ENCODE measurements around the gene NDC80.
"Not testable (repeated sequence)": the region's sequence is repeated elsewhere in the genome, so short reads cannot be mapped to it uniquely, and the experiment has no call there.

NDC80 gene

DNA sequence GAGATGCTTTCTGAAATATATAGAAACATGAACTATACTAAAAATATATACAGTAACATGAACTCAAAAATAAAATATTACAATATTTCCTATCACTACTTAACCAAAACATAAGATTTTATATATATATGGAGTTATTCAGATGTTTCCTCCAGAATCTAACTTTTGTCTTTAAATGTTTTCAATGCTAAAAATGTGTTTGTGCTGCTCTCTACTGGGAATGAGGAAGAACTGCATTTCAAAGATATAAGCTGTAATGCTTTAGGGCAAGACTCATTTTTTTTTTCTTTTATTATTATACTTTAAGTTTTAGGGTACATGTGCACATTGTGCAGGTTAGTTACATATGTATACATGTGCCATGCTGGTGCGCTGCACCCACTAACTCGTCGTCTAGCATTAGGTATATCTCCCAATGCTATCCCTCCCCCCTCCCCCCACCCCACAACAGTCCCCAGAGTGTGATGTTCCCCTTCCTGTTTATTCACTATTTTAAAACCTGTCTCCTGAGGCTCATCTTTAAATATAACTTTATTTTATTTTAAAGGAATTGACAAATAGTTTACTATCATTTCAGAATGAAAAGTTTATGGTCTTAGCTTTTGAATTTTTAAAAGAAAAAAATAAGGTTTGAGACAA lies 29.3 kb upstream of the NDC80 start:
- not testable (repeated sequence) for DNase-seq; H3K4me1 Mint-ChIP-seq (ENCODE audit: low read depth); H3K27ac Mint-ChIP-seq; H3K4me3 Mint-ChIP-seq; H3K9me3 Mint-ChIP-seq; H3K27me3 Mint-ChIP-seq
- peaks cover 50% of the 10 kb centered on the region for H3K36me3 Mint-ChIP-seq (ENCODE audit: low read depth)

DNA sequence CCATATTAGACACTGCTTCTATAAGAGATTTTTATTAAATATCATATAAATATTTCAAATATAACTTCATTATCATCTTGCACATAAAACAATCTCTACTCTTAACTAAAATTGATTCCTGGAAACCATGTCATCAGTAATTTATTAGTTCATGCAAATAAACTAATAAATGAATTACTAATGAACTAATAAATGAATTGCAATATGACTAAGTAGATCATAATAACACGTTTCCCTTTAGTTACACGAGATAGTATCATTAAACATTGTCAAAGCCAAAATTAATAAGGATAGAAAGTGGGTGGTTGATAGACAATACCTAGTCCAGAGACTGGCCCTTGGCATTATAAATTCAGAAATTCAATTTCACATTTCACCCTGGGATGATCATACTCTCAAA lies 26.2 kb upstream of the NDC80 start:
- Mint-ChIP-seq H3K4me1 (ENCODE audit: low read depth) (peaks cover 10% of the 10 kb centered on the region), H3K9me3 (no peaks in the 10 kb centered on the region), H3K27me3 (no peaks in the 10 kb centered on the region), H3K36me3 (ENCODE audit: low read depth) (peaks cover 44% of the 10 kb centered on the region), H3K4me3 (no peak overlapping the region), H3K27ac (no peak overlapping the region)
- DNase-seq, result no peak

DNA sequence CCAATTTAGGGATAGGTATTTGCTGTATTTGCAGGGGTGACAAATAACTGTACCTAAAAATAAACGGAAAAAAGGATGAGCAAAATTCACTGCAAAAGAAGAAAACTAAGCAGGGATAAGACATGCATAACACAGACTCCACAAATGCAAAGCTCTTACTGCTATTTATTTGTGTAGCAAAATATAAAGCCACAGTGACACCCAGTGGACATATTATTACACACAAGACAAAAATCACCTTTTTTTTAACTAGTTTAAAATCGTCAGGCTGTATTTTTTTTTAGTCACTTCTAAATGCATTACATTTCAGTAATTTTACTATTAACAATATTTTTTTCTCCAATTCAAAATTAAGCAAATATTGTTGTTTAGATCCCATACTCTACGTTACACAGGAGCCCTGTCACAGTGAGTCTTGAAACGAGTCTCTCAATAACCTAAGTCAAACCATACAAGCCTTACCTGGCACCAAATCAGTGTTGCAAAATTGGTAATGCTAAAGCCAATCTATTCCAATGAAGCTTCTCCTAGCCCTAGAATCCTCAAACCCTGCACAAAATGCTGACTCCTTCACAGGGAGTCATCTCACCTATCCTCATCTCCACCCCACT lies 23.8 kb upstream of the NDC80 start:
- Mint-ChIP-seq H3K4me1 (ENCODE audit: low read depth) (peaks cover 10% of the 10 kb centered on the region), H3K27ac (no peak overlapping the region), H3K27me3 (no peaks in the 10 kb centered on the region), H3K4me3 (no peak overlapping the region), H3K9me3 (no peaks in the 10 kb centered on the region), H3K36me3 (ENCODE audit: low read depth) (peaks cover 52% of the 10 kb centered on the region)
- DNase-seq, result no peak

DNA sequence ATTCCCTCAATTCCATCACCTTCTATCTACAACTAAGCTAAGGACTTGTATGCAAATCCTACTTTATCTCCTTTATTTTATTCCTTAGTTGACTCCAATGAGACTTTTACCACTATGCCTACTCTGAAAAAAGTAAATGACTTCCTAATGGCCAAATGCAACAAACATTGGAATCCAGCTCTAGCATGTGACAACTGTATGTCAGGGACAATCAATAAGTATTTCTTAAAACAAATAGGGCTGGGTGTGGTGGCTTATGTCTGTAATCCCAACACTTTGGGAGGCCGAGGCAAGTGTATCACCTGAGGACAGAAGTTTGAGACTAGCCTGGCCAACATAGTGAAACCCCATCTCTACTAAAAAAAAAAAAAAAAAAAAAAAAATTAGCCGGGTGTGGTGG lies 21.9 kb upstream of the NDC80 start:
- no peaks in the 10 kb centered on the region for H3K27me3 Mint-ChIP-seq
- peaks cover 58% of the 10 kb centered on the region for H3K36me3 Mint-ChIP-seq (ENCODE audit: low read depth)
- no peak for DNase-seq
- H3K4me1 Mint-ChIP-seq (ENCODE audit: low read depth), result peaks cover 11% of the 10 kb centered on the region
- no peak overlapping the region for H3K4me3 Mint-ChIP-seq
- H3K9me3 Mint-ChIP-seq, result no peaks in the 10 kb centered on the region
- H3K27ac Mint-ChIP-seq, result no peak overlapping the region

DNA sequence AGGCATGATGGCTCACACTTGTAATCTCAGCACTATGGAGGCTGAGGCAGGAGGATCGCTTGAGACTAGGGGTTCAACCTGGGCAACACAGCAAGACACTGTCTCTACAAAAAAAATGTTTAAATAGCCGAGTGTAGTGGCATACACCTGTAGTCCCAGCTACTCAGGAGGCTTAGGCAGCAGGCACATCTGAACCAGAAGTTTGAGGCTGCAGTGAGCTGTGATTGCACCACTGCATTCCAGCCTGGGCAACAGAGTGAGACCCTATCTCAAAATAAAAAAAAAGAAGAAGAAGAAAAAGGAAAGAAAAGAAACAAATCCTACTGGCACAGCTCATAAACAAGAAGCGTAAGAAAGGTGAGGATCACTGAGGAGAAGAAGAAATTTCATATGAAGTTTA lies 19.9 kb upstream of the NDC80 start:
- no peaks in the 10 kb centered on the region for H3K27me3 Mint-ChIP-seq
- H3K4me1 Mint-ChIP-seq (ENCODE audit: low read depth), result peaks cover 14% of the 10 kb centered on the region
- DNase-seq, result no peak
- no peak overlapping the region for H3K4me3 Mint-ChIP-seq
- no peaks in the 10 kb centered on the region for H3K9me3 Mint-ChIP-seq
- peaks cover 60% of the 10 kb centered on the region for H3K36me3 Mint-ChIP-seq (ENCODE audit: low read depth)
- H3K27ac Mint-ChIP-seq, result no peak overlapping the region

DNA sequence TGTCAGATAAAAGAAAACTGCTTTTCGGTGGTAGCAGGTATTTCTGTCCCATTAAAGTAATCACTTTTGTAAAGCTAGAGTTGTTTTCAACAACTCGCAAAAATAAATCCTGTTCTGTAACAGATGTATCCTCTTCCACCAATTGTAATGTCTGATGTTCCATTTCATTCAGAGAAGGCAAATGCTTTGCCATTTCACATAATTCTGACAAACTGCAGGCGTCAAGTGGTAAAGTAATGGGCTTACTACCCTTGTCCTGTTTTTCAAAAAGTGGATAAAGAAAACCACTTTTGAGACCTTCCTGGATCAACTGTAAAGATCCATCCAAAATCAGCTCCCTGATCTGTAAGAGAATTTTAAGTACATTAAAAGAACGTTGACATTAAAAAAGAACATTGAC lies 16.7 kb upstream of the NDC80 start:
- peaks cover 47% of the 10 kb centered on the region for H3K36me3 Mint-ChIP-seq (ENCODE audit: low read depth)

DNA sequence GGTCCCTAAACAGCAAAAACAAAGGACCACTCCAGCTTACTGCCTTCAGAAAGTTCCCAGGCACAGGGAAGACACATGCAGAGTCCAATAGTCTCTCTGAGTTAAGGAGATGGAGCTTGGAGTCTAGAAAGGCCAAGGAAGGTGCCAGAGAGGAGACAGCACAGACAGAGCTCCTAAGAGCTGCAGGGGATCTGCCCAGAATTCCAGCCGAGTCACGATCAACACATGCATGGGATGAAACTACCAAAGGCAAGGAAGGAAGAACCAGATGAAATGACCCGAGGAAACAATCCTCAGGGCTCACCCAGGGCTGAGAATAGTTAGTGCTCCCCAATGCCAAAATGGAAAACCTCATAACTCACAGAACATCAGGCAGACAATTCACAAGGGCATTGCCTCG lies 15.5 kb upstream of the NDC80 start:
- peaks cover 42% of the 10 kb centered on the region for H3K36me3 Mint-ChIP-seq (ENCODE audit: low read depth)
- H3K4me3 Mint-ChIP-seq, result no peak overlapping the region
- peaks cover 14% of the 10 kb centered on the region for H3K4me1 Mint-ChIP-seq (ENCODE audit: low read depth)
- no peak for DNase-seq
- no peak overlapping the region for H3K27ac Mint-ChIP-seq
- H3K9me3 Mint-ChIP-seq, result no peaks in the 10 kb centered on the region
- no peaks in the 10 kb centered on the region for H3K27me3 Mint-ChIP-seq

More for the DNA sequence above, 16.7 kb upstream of the NDC80 start:
- Mint-ChIP-seq H3K9me3 (no peaks in the 10 kb centered on the region), H3K4me1 (ENCODE audit: low read depth) (peaks cover 14% of the 10 kb centered on the region), H3K4me3 (no peak overlapping the region), H3K27ac (no peak overlapping the region), H3K27me3 (no peaks in the 10 kb centered on the region)
- no peak for DNase-seq

DNA sequence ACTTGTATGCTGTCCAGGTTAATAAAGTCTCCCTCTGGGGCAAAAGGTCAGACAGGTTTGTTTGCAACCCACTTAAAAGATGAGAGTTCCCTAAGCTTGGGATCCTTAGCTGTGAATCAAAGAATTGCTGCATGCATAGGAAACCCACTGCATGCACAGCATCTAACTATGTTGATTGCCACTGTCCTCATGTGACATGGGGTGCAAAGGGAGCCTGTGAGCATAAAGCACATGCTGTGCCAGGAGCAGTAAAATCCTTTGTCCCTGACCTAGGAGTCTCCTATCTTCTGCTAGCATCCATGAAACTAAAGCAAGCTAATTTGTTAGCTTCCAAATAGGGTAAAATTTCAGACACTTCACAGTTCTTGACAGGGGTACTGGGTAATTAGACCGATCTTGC lies 13.8 kb upstream of the NDC80 start:
- Mint-ChIP-seq H3K36me3 (ENCODE audit: low read depth) (peaks cover 46% of the 10 kb centered on the region), H3K4me3 (no peak overlapping the region), H3K27ac (no peak overlapping the region), H3K9me3 (no peaks in the 10 kb centered on the region), H3K4me1 (ENCODE audit: low read depth) (peaks cover 14% of the 10 kb centered on the region), H3K27me3 (no peaks in the 10 kb centered on the region)
- no peak for DNase-seq

DNA sequence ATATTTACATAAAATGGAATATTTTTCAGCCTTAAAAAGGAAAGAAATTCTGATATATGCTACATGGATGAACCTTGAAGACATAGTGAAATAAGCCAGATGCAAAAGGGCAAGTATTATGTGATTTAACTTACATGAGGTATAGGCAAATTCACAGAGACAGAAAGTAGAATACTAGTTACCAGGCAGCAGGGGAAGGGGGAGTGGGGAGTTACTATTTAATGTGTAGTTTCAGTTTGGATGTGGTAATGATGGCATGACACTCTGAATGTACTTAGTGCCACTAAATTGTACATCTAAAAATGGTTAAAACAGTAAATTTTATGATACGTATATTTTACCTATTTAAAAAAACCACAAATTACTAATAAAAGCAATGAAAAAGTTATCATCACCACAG lies 12.1 kb upstream of the NDC80 start:
- Mint-ChIP-seq H3K9me3 (no peaks in the 10 kb centered on the region), H3K4me3 (no peak overlapping the region), H3K27me3 (no peaks in the 10 kb centered on the region), H3K27ac (no peak overlapping the region), H3K36me3 (ENCODE audit: low read depth) (peaks cover 42% of the 10 kb centered on the region), H3K4me1 (ENCODE audit: low read depth) (peaks cover 12% of the 10 kb centered on the region)
- no peak for DNase-seq

DNA sequence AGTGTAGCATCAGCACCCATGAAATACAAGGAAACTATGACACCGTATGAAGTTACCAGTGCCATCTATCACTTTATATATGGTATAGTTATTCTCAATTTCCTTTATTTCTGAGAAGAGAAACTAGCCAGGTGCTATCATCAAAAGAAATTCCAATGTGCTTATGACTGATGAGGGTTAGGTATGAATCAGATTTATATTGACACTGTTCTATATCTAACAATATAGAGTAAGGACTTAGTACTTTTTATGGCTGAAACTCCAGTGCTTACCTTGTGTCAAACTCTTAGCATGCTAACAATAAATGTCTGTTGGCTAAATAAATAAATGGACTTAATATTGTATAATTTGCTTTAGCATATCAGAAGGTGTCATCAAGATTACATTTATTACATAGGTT lies 7.0 kb upstream of the NDC80 start:
- Mint-ChIP-seq H3K27me3 (no peaks in the 10 kb centered on the region), H3K4me1 (ENCODE audit: low read depth) (peaks cover 33% of the 10 kb centered on the region), H3K9me3 (no peaks in the 10 kb centered on the region), H3K27ac (no peak overlapping the region), H3K36me3 (ENCODE audit: low read depth) (peaks cover 63% of the 10 kb centered on the region), H3K4me3 (no peak overlapping the region)
- DNase-seq, result no peak

DNA sequence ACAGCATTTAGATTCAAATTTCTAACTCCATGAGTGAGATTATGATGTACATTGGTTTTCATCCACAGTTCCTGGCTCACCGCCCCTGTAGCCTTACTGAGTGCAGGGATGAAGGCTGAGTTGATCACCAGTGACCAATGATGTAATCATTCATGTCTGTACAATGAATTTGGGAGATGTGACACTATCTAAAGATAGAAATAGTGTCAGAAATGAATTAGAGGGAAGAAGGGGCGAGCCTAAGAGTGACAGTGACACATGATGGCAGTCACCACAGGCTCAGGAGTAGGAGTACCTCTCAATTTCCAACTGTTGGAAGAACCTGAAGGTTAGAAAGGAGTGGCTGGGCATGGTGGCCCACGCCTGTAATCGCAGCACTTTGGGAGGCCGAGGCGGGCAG lies 3.2 kb upstream of the NDC80 start:
- Mint-ChIP-seq H3K36me3 (ENCODE audit: low read depth) (peaks cover 62% of the 10 kb centered on the region), H3K4me3 (no peak overlapping the region), H3K9me3 (no peaks in the 10 kb centered on the region), H3K27ac (peak overlapping the region; percentile 49), H3K4me1 (ENCODE audit: low read depth) (peaks cover 54% of the 10 kb centered on the region), H3K27me3 (no peaks in the 10 kb centered on the region)
- DNase-seq, result no peak

DNA sequence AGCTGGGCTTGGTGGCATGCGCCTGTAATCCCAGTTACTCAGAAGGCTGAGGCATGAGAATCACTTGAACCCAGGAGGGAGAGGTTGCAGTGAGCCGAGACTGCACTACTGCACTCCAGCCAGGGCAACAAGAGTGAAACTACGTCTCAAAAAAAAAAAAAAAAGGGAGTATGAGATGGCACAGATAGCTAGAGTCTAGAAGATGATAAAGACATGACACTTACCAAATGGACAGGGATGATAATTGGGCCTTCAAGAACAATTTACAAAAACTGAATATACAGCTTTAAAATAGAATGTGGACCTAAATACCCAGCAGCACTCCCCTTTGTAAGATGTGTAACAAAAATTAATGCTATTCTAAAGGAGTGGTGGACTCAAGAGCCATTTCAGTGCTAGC lies 2.8 kb upstream of the NDC80 start:
- Mint-ChIP-seq H3K4me1 (ENCODE audit: low read depth) (peaks cover 58% of the 10 kb centered on the region), H3K27ac (peak overlapping the region; percentile 32), H3K36me3 (ENCODE audit: low read depth) (peaks cover 61% of the 10 kb centered on the region), H3K27me3 (no peaks in the 10 kb centered on the region), H3K9me3 (no peaks in the 10 kb centered on the region), H3K4me3 (no peak overlapping the region)
- no peak for DNase-seq

DNA sequence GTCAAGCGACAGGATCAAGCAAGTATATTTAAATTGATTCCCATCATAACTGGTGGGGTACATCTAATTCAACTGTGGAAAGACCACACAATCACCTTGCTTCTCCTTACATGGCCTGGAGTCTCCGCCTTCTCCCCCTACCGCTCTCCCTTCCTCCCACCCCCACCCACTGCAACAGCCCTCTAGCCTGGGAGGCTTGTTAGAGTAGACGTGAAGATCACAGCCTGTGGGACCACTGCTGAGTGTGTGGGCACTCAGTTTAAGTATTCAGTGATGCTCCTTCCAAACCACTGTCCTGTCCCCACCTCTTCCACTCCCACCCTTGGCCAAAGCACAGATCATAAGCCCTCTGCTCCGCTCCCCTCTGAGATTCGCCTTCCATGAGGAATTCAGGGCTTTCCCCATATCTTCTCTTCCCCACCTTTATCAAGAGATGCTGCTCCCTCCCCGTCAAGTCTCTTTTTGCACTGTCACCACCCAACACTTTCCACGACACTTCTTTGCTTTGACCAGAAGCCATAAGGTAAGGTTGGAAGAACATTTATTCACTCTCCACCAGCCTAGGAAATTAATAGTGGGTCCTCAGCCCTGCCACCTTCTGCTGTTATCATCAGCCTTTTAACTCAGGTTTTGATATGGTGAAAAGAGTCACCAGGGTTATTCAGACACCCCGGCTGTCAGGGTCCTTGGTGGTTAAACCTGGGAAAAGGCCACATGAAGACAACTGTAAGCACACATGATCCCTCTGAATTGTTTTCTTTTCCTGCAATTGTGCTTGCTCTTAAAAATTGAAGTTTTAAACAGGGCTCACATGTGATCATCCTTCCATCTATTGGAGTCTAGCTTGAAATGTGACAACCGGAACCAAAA lies 1.8 kb upstream of the NDC80 start:
- peak overlapping the region; percentile 96 for H3K4me3 Mint-ChIP-seq
- no peaks in the 10 kb centered on the region for H3K9me3 Mint-ChIP-seq
- H3K36me3 Mint-ChIP-seq (ENCODE audit: low read depth), result peaks cover 63% of the 10 kb centered on the region
- peak overlapping the region; percentile 32 for H3K27ac Mint-ChIP-seq
- DNase-seq, result no peak
- no peaks in the 10 kb centered on the region for H3K27me3 Mint-ChIP-seq
- H3K4me1 Mint-ChIP-seq (ENCODE audit: low read depth), result peaks cover 60% of the 10 kb centered on the region

DNA sequence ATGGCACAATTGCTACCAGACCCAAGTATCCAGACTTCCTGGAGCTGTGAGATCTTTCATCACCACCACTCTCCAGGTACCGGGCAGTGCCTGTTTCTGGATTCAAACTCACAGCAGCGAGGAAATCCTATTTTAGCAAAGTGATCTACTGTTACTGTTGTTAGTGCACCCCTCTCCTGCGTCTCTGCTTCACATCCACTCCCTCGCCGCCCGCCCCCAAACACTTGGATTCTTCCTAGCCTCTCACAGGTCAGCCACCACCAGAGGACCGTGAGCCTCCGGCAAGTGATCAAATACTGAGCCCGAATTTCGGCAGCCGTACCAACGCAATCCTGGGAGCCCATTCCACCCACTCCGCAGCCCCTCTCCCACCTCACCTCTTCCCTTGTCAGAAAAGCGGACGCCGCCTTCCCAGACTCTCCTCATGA lies 571 bp upstream of the NDC80 start:
- H3K4me1 Mint-ChIP-seq (ENCODE audit: low read depth), result peaks cover 56% of the 10 kb centered on the region
- peak overlapping the region; percentile 98 for H3K27ac Mint-ChIP-seq
- DNase-seq, result no peak
- H3K9me3 Mint-ChIP-seq, result no peaks in the 10 kb centered on the region
- H3K4me3 Mint-ChIP-seq, result peak overlapping the region; percentile 96
- no peaks in the 10 kb centered on the region for H3K27me3 Mint-ChIP-seq
- peaks cover 65% of the 10 kb centered on the region for H3K36me3 Mint-ChIP-seq (ENCODE audit: low read depth)

DNA sequence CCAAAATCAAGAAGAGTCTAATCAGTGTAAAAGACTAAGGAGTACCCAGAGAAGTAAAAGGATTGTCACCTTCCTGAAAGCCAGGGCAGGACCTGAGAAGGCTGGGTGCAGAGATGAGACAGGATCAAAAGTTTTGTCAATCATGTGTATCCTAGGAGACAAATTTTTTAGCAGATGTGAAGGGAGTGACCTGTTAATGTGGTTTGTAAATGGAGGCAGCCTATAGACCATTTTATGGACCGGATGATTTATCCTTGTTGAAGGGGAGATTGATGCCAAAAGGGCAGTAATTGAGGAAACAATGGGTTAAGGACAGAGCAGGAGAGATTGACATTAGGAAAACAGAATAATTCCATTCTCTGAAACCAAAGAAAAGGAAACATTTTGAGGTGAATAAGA lies 813 bp downstream of the NDC80 start:
- peak overlapping the region; percentile 96 for H3K4me3 Mint-ChIP-seq
- no peaks in the 10 kb centered on the region for H3K27me3 Mint-ChIP-seq
- H3K36me3 Mint-ChIP-seq (ENCODE audit: low read depth), result peaks cover 68% of the 10 kb centered on the region
- peak overlapping the region; percentile 98 for H3K27ac Mint-ChIP-seq
- DNase-seq, result no peak
- no peaks in the 10 kb centered on the region for H3K9me3 Mint-ChIP-seq
- peaks cover 52% of the 10 kb centered on the region for H3K4me1 Mint-ChIP-seq (ENCODE audit: low read depth)

Data from activated T-cell treated with anti-CD3 and anti-CD28 coated beads, Interleukin-2, amount 50 U/mL, for 24 hours (primary cell).